ENCODE results near the gene ITGAL.
A peak's percentile ranks its signal among the peaks of the same experiment; 100 is the strongest.

The ITGAL gene

DNA sequence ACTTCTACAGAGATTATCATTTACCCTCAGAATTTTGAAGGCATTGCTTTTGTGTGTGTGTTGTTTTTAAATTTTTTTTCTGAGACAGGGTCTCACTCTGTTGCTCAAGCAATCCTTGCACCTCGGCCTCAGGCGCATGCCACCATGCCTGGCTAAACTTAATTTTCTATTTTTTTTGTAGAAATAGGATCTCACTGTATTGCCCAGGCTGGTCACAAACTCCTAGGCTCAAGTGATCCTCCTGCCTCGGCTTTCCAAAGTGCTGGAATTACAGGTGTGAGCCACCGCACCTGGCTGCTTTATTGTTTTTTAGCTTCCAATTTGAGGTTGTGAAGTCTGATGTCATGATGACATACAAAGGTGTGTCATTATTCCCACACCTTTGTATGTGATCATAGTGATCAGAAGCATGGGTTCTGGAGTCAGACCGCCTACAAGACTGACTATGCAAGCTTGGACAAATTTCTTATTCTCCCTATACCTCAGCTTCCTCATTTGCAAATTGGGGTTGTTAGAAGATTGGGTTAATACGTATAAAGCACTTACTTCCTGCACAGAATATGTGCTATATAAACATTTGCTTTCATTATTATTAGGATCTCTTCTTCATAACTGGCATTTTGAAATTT lies 32.7 kb upstream of the ITGAL start:
- TF ChIP-seq, protein P1, sequence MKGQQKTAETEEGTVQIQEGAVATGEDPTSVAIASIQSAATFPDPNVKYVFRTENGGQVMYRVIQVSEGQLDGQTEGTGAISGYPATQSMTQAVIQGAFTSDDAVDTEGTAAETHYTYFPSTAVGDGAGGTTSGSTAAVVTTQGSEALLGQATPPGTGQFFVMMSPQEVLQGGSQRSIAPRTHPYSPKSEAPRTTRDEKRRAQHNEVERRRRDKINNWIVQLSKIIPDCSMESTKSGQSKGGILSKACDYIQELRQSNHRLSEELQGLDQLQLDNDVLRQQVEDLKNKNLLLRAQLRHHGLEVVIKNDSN (IDR thresholded peaks at IDR 0.05): no peak
- TF ChIP-seq TAF1 (IDR thresholded peaks at IDR 0.05; ENCODE audit: low read depth) (no peak), ZBTB7A (IDR thresholded peaks at IDR 0.05; ENCODE audit: low read depth) (no peak), FOXM1 (IDR thresholded peaks at IDR 0.05; ENCODE audit: borderline replicate concordance, low read depth) (no peak), CREB1 (IDR thresholded peaks at IDR 0.05; ENCODE audit: low read depth) (no peak), EP300 (IDR thresholded peaks at IDR 0.05; ENCODE audit: borderline replicate concordance) (no peak), CEBPB (IDR thresholded peaks at IDR 0.05) (no peak), TCF12 (IDR thresholded peaks at IDR 0.05; ENCODE audit: low read depth) (no peak)

DNA sequence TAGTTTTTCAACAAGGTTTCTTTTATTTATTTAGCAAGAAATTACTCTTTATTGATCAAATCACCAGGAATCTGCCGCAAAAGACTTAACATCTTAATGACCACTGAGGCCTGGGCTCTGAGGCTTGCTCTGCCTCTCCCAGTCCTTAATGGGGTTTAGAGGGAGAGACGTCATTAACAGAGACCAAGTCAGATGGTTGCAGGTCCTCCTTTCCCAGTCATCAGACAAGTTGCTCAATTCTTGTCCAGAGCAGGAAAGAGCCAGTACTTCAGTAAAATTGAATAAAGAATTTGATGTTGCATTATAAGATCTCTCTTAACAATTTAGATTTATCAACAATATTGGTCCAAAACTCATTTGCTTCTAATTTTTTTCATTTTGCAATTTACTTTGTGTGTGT lies 28.9 kb upstream of the ITGAL start:
- TF ChIP-seq FOXM1 (IDR thresholded peaks at IDR 0.05; ENCODE audit: borderline replicate concordance, low read depth): no peak
- no peak for TF ChIP-seq NFIC (IDR thresholded peaks at IDR 0.05)
- no peak for TF ChIP-seq EGR1 (IDR thresholded peaks at IDR 0.05)
- TF ChIP-seq CEBPB (IDR thresholded peaks at IDR 0.05): no peak

DNA sequence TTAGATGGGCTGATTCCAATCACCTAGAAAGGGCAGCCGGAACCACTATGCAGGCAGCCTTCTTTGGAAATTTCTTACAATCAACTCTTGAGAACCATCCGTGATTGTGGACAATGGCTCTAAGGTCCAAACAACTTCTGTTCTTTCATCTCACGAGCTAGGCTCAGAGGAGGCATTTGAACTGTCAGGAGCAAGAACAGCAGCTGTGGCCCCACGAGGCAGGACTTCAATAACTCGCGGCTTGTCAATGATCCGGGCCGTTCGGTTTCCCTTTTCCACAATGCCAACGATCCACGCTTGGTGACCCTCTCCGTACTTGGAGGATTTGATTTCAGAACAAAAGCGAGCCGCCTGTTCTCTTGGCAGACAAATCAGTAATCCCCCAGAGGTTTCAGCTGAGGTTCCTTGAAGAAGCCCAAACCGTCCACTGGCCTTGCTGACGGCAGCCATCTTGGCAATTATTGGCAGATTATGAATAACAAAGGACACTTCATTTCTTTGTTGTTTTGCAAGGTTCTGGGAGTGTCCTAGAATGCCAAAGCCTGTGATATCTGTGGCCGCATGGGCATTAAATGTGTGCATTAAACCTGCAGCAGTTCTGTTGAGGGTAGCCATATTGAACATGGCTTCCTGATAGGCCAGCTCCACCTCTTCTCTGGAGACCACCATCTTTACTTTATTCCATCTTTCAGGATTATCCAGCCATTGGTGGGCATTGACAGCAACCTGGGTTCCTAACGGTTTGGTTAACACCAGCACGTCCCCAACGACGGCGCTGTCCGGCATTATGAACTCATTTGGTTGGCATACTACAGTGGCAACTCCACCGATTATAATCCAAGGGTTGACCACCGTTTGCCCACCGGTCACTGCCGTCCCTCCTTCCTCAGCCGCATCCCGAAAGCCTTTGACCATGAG lies 28.1 kb upstream of the ITGAL start:
- TF ChIP-seq TAF1 (IDR thresholded peaks at IDR 0.05; ENCODE audit: low read depth) (no peak), EGR1 (IDR thresholded peaks at IDR 0.05) (no peak), TCF12 (IDR thresholded peaks at IDR 0.05; ENCODE audit: low read depth) (no peak), MAX (IDR thresholded peaks at IDR 0.05) (no peak), FOXM1 (IDR thresholded peaks at IDR 0.05; ENCODE audit: borderline replicate concordance, low read depth) (no peak), YY1 (IDR thresholded peaks at IDR 0.05; ENCODE audit: low read depth) (no peak), RAD21 (IDR thresholded peaks at IDR 0.05; ENCODE audit: low read depth) (no peak), CEBPB (IDR thresholded peaks at IDR 0.05) (no peak)
- TF ChIP-seq, protein P2, sequence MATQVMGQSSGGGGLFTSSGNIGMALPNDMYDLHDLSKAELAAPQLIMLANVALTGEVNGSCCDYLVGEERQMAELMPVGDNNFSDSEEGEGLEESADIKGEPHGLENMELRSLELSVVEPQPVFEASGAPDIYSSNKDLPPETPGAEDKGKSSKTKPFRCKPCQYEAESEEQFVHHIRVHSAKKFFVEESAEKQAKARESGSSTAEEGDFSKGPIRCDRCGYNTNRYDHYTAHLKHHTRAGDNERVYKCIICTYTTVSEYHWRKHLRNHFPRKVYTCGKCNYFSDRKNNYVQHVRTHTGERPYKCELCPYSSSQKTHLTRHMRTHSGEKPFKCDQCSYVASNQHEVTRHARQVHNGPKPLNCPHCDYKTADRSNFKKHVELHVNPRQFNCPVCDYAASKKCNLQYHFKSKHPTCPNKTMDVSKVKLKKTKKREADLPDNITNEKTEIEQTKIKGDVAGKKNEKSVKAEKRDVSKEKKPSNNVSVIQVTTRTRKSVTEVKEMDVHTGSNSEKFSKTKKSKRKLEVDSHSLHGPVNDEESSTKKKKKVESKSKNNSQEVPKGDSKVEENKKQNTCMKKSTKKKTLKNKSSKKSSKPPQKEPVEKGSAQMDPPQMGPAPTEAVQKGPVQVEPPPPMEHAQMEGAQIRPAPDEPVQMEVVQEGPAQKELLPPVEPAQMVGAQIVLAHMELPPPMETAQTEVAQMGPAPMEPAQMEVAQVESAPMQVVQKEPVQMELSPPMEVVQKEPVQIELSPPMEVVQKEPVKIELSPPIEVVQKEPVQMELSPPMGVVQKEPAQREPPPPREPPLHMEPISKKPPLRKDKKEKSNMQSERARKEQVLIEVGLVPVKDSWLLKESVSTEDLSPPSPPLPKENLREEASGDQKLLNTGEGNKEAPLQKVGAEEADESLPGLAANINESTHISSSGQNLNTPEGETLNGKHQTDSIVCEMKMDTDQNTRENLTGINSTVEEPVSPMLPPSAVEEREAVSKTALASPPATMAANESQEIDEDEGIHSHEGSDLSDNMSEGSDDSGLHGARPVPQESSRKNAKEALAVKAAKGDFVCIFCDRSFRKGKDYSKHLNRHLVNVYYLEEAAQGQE (IDR thresholded peaks at IDR 0.05; ENCODE audit: low read depth): no peak

- TF ChIP-seq TEAD4 (IDR thresholded peaks at IDR 0.05) (no peak), CEBPB (IDR thresholded peaks at IDR 0.05) (no peak), EGR1 (IDR thresholded peaks at IDR 0.05) (no peak), ZBTB7A (IDR thresholded peaks at IDR 0.05; ENCODE audit: low read depth) (no peak), YY1 (IDR thresholded peaks at IDR 0.05; ENCODE audit: low read depth) (no peak)
These were observed 27.5 kb upstream of the ITGAL start for GRCh38 chr16:30445149-30445407.

GRCh38 chr16:30445408-30446202 lies 26.9 kb upstream of the ITGAL start, which contains the start of gene SEPHS2:
SEPHS2 (minus strand) TSS chr16:30445874; CDS start chr16:30445727, 147 bp downstream.
- TF ChIP-seq TCF12 (IDR thresholded peaks at IDR 0.05; ENCODE audit: low read depth): peak; percentile 45
- TF ChIP-seq CREB1 (IDR thresholded peaks at IDR 0.05; ENCODE audit: low read depth): peak; percentile 14; the same call in 1 of the 2 replicates
- TF ChIP-seq RAD21 (IDR thresholded peaks at IDR 0.05; ENCODE audit: low read depth): no peak
- no peak for TF ChIP-seq EP300 (IDR thresholded peaks at IDR 0.05; ENCODE audit: borderline replicate concordance)
- peak; percentile 14; the same call in 1 of the 2 replicates for TF ChIP-seq TEAD4 (IDR thresholded peaks at IDR 0.05)
- TF ChIP-seq, protein P2 (IDR thresholded peaks at IDR 0.05; ENCODE audit: low read depth): no peak
- TF ChIP-seq MAX (IDR thresholded peaks at IDR 0.05): peak; percentile 98
- TF ChIP-seq CEBPB (IDR thresholded peaks at IDR 0.05): peak; percentile 80
- TF ChIP-seq TAF1 (IDR thresholded peaks at IDR 0.05; ENCODE audit: low read depth): peak; percentile 72; the same call in 1 of the 2 replicates
- TF ChIP-seq FOXM1 (IDR thresholded peaks at IDR 0.05; ENCODE audit: borderline replicate concordance, low read depth): no peak
- TF ChIP-seq YY1 (IDR thresholded peaks at IDR 0.05; ENCODE audit: low read depth): peak; percentile 40; the same call in 1 of the 2 replicates
- TF ChIP-seq ZBTB7A (IDR thresholded peaks at IDR 0.05; ENCODE audit: low read depth): no peak
- no peak for TF ChIP-seq NFIC (IDR thresholded peaks at IDR 0.05)
- no peak for TF ChIP-seq EGR1 (IDR thresholded peaks at IDR 0.05)
- TF ChIP-seq, protein P1 (IDR thresholded peaks at IDR 0.05): peak; percentile 90
